ENCODE measurements around the gene RPS21. TPM values are rescaled to one million over a fixed set of nuclear protein-coding genes. Genes with fewer than 3 reads are reported as not detected.

RPS21 gene
- total RNA-seq, 1 experiment from 2014 or later, result 2,488 TPM

DNA sequence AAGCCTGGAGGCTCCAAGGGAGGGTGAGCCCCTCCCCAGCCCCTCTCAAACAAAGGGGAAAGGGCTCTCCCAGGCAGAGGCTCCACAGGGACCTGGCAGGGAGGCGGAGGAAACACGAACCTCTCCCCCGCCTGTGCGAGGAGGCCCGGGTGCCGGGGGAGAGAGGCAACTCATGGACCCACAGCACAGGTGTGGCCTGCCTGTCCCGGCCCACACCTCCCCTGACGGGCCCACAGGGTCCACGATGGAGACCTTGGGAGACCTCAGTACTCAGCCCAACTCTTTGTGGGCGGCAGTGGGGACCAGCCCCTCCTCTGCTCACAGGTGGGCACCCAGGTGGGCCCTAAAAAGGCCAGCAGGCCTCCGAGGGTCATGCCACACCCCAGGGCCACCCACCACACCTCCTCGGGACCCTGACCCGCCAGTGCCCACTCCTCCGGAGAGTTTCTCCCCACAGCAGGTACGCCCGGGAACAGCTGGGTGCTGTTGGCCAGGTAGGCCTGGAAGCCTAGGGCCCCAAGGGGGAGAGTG lies 32.0 kb upstream of the RPS21 start:
- H3K9me2 ChIP-seq (ENCODE audit: insufficient read depth), result no peaks in the 10 kb centered on the region
- H3K4me1 ChIP-seq (ENCODE audit: control insufficient read depth in 1 of 2, insufficient read depth in 2 of 2, low read length in 2 of 2), result peaks cover 65 to 92% of the 10 kb centered on the region in 2 experiments
- H3K4me3 ChIP-seq (replicated peaks in 1 of 2; ENCODE audit: low read depth in 1 of 2, low read length in 2 of 2), result no peak overlapping the region
- no peaks in the 10 kb centered on the region for H3K27me3 ChIP-seq (ENCODE audit: insufficient read depth, low read length)
- BruUV-seq (replicated peaks), result no TSS peak
- RAD21 ChIA-PET (ENCODE audit: low non-redundant PET in 1 of 2, low total read pairs in 2 of 2, uncharacterized antibody in 2 of 2, unreplicated experiment in 2 of 2), result no interaction called here
- CTCF ChIA-PET, result no interaction called here
- peaks cover 3 to 25% of the 10 kb centered on the region in 2 experiments; a peak in 2 of 4 replicates for H3K36me3 ChIP-seq (ENCODE audit: control insufficient read depth in 1 of 2, insufficient read depth in 2 of 2, low read length in 2 of 2)
- ATAC-seq (no peak), DNase-seq (ENCODE audit: low read depth, low spot score) (no peak)
- POLR2A ChIA-PET, result no interaction called here
- no peaks in the 10 kb centered on the region for H4K20me1 ChIP-seq (ENCODE audit: insufficient read depth)
- TF ChIP-seq JUND (IDR thresholded peaks at IDR 0.05) (no peak), EZH2phosphoT487 (IDR thresholded peaks at IDR 0.05; ENCODE audit: borderline replicate concordance) (no peak), POLR2A (IDR thresholded peaks at IDR 0.05; ENCODE audit: borderline replicate concordance, extremely low read depth, insufficient read depth, insufficient read length) (no peak), ZFX (IDR thresholded peaks at IDR 0.05) (no peak), SRF (IDR thresholded peaks at IDR 0.05; ENCODE audit: low read depth) (no peak), SIN3A (IDR thresholded peaks at IDR 0.05; ENCODE audit: low read depth) (no peak), ELF1 (IDR thresholded peaks at IDR 0.05; ENCODE audit: borderline replicate concordance, low read depth) (no peak), CBX3 (IDR thresholded peaks at IDR 0.05; ENCODE audit: low read depth) (no peak), EGR1 (IDR thresholded peaks at IDR 0.05; ENCODE audit: low read depth) (no peak), CEBPB (IDR thresholded peaks at IDR 0.05; ENCODE audit: low read depth) (no peak), ATF3 (IDR thresholded peaks at IDR 0.05) (no peak), SP1 (IDR thresholded peaks at IDR 0.05; ENCODE audit: low read depth) (no peak), POLR2AphosphoS5 (IDR thresholded peaks at IDR 0.05; ENCODE audit: low read depth, low read length) (no peak)
- TF ChIP-seq, protein P1, sequence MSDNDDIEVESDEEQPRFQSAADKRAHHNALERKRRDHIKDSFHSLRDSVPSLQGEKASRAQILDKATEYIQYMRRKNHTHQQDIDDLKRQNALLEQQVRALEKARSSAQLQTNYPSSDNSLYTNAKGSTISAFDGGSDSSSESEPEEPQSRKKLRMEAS (IDR thresholded peaks at IDR 0.05), result no peak
- TF ChIP-seq, protein P2, sequence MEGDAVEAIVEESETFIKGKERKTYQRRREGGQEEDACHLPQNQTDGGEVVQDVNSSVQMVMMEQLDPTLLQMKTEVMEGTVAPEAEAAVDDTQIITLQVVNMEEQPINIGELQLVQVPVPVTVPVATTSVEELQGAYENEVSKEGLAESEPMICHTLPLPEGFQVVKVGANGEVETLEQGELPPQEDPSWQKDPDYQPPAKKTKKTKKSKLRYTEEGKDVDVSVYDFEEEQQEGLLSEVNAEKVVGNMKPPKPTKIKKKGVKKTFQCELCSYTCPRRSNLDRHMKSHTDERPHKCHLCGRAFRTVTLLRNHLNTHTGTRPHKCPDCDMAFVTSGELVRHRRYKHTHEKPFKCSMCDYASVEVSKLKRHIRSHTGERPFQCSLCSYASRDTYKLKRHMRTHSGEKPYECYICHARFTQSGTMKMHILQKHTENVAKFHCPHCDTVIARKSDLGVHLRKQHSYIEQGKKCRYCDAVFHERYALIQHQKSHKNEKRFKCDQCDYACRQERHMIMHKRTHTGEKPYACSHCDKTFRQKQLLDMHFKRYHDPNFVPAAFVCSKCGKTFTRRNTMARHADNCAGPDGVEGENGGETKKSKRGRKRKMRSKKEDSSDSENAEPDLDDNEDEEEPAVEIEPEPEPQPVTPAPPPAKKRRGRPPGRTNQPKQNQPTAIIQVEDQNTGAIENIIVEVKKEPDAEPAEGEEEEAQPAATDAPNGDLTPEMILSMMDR (IDR thresholded peaks at IDR 0.05 in 2 of 3, conservative IDR thresholded peaks at IDR 0.05 in 1 of 3; ENCODE audit: borderline replicate concordance in 1 of 3, insufficient read depth in 1 of 3, low read depth in 2 of 3, low read length in 2 of 3), result no peak
- intact Hi-C loops (cut with micrococcal nuclease), result no loop called here
- H3K27ac ChIP-seq (ENCODE audit: low read depth, low read length), result peak overlapping the region; percentile 91; the same call in 1 of the 2 replicates
- H3K4me2 ChIP-seq (ENCODE audit: low read length), result peak overlapping the region; percentile 30; the same call in 1 of the 2 replicates
- peaks cover 78% of the 10 kb centered on the region for H3K79me2 ChIP-seq (ENCODE audit: insufficient read depth, low read length)
- H2AFZ ChIP-seq (ENCODE audit: low read depth, low read length, poor library complexity, severe bottlenecking), result no peak overlapping the region
- H3K9me3 ChIP-seq (ENCODE audit: control insufficient read depth in 1 of 2, insufficient read depth in 1 of 2, low read depth in 1 of 2, low read length in 2 of 2), result no peaks in the 10 kb centered on the region
- H3K9ac ChIP-seq (ENCODE audit: low read length), result no peak overlapping the region

Data from HCT116 (cell line).